A204.1 (cell line): ENCODE data around the gene FAM149A.

ENCODE experiments used
- FAIRE-seq: peaks from 2 replicates; lab custom pipeline; 2012; peaks lifted over from hg19 to GRCh38; lab: Jason Lieb, UNC

Gene FAM149A

DNA sequence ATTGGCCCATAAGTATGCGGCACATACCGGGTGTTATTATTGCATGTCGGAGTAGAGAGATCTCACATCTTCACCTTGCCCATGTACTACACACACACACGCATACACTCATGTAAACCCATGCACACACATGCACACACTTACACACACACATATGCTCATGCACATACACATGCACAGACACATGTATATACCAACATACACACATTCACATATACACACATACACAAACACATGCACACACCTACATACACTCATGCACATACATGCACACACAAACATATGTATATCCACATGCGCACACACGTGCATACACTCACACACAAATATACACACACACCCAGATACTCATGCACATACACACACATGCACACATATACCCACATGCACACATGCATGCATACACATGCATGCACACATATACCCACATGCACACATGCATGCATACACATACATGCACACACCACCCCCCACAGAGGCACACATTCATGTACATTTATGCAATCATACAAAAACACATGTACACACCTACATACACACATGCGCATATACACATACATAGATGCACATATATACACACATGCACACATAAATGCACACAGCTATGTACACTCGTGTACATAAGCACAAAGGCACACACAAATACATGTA, 98.1 kb downstream of the FAM149A start:
- no peak for FAIRE-seq

DNA sequence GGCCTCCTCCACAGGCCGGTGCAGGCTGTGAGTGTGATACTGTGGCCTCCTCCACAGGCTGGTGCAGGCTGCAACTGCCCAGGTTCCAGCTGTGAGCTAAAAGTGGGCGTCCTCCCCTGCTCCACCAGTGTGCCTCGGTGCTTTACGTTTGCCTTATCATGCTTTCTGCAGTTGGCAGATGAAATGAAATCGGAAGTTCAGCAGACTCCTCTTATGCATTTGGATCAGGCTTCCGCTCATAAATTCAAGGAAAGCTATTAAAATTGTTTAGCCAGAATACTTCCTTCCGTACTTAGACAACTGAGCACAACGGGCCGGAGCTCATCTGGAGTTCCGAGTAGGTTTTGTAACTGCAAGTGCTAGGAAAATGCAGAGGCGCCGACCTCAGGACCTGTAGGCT, 98.9 kb downstream of the FAM149A start:
- FAIRE-seq: no peak

GRCh38 chr4:186204103-186204559, 99.6 kb downstream of the FAM149A start:
- no peak for FAIRE-seq

GRCh38 chr4:186204686-186205085, 100.2 kb downstream of the FAM149A start:
- no peak for FAIRE-seq

DNA sequence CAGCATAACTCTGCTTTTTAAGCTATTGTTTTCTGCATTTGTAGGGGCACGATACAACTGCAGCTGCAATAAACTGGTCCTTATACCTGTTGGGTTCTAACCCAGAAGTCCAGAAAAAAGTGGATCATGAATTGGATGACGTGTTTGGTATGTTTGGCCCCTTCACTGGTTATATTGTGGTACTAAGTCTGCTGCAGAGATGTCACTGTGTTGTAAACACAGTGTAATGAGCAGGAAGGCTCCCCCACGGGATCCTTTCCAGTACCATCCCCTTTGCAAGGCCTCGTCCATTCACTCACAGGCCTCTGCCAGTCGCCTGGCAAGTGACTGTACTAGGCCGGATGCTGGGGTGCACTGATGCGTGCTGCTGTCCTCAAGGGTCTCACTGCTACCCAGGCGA, 100.7 kb downstream of the FAM149A start:
- no peak for FAIRE-seq

GRCh38 chr4:186216465-186217024, 112.0 kb downstream of the FAM149A start:
- no peak for FAIRE-seq

GRCh38 chr4:186217733-186218293, 113.3 kb downstream of the FAM149A start:
- FAIRE-seq: no peak

GRCh38 chr4:186221624-186222023, 117.1 kb downstream of the FAM149A start:
- FAIRE-seq: no peak
